Stimulated activated CD4-positive, alpha-beta T cell treated with anti-CD3 and anti-CD28 coated beads, Interleukin-12 subunit alpha, Interleukin-12 subunit beta, amount 100 ng/mL, for 24 hours (primary cell): ENCODE data around the gene ZCCHC12.
"Not testable (repeated sequence)": the region's sequence is repeated elsewhere in the genome, so short reads cannot be mapped to it uniquely, and the experiment has no call there.

ENCODE experiments used
- DNase-seq, 2 experiments: peaks; one replicate each; pipeline ENCODE4 v3.0.0-alpha.2; 2020; ENCODE audit warnings: low read depth in 2 of 2

The ZCCHC12 gene

GRCh38 chrX:118823263-118824172 lies at the start of gene ZCCHC12:
TSS of gene ZCCHC12 (plus strand) at chrX:118823824. CDS start at chrX:118825245, 1,421 bp downstream.
- peak in 1 of 2 experiments; percentile 10 for DNase-seq

- DNase-seq = no peak
Measured at GRCh38 chrX:118779581-118779980, 44.0 kb upstream of the ZCCHC12 start.

GRCh38 chrX:118780509-118780908 lies 43.1 kb upstream of the ZCCHC12 start:
- no peak for DNase-seq

- no peak for DNase-seq
Measured at GRCh38 chrX:118780911-118781310, 42.7 kb upstream of the ZCCHC12 start.

- no peak for DNase-seq
Measured at GRCh38 chrX:118795528-118796280, 27.9 kb upstream of the ZCCHC12 start.

- no peak for DNase-seq
Measured at GRCh38 chrX:118802857-118803256, 20.8 kb upstream of the ZCCHC12 start.

GRCh38 chrX:118807151-118808017 lies 16.2 kb upstream of the ZCCHC12 start:
- peak in 1 of 2 experiments; percentile 8 for DNase-seq

GRCh38 chrX:118817257-118817656 lies 6.4 kb upstream of the ZCCHC12 start:
- DNase-seq = not testable (repeated sequence)

GRCh38 chrX:118824173-118824730 lies 628 bp downstream of the ZCCHC12 start:
- DNase-seq = no peak

- DNase-seq = no peak
Measured at GRCh38 chrX:118825227-118825626, 1.6 kb downstream of the ZCCHC12 start.

GRCh38 chrX:118839334-118839958 lies 15.8 kb downstream of the ZCCHC12 start:
- DNase-seq = peak; percentile 29 to 70

- no peak for DNase-seq
Measured at GRCh38 chrX:118847676-118848075, 24.1 kb downstream of the ZCCHC12 start.

GRCh38 chrX:118853596-118853995 lies 30.0 kb downstream of the ZCCHC12 start:
- DNase-seq = no peak

- no peak for DNase-seq
Measured at GRCh38 chrX:118855681-118856310, 32.2 kb downstream of the ZCCHC12 start.

GRCh38 chrX:118857006-118857405 lies 33.4 kb downstream of the ZCCHC12 start:
- DNase-seq = no peak

GRCh38 chrX:118861338-118861737 lies 37.7 kb downstream of the ZCCHC12 start:
- no peak for DNase-seq

GRCh38 chrX:118862091-118862490 lies 38.5 kb downstream of the ZCCHC12 start:
- no peak for DNase-seq

- no peak for DNase-seq
Measured at GRCh38 chrX:118862979-118863378, 39.4 kb downstream of the ZCCHC12 start.

GRCh38 chrX:118864063-118864635 lies 40.5 kb downstream of the ZCCHC12 start:
- DNase-seq = no peak

GRCh38 chrX:118865231-118865630 lies 41.6 kb downstream of the ZCCHC12 start:
- DNase-seq = no peak
